Breast epithelium (tissue), 3 donors: ENCODE data around the gene SEMG2.

Experiments used
- CTCF ChIP-seq, 3 donors: fragments of 450-650 bp; IDR thresholded peaks; one replicate each; pipeline ENCODE4 v1.5.1; 2016 to 2017; ENCODE audit warnings: antibody characterized with exemption in 3 of 3, mild to moderate bottlenecking in 3 of 3, moderate library complexity in 3 of 3
- POLR2A ChIP-seq: fragments of 450-650 bp; IDR thresholded peaks from one replicate; pipeline ENCODE4 v1.6.1; 2016; ENCODE audit warnings: antibody characterized with exemption, mild to moderate bottlenecking, moderate library complexity
- POLR2AphosphoS5 ChIP-seq, 3 donors: sonication (generic); formaldehyde crosslinking; IDR thresholded peaks; one replicate each; pipeline ENCODE4 v1.6.1; 2017; ENCODE audit warnings: antibody characterized with exemption in 3 of 3

DNA sequence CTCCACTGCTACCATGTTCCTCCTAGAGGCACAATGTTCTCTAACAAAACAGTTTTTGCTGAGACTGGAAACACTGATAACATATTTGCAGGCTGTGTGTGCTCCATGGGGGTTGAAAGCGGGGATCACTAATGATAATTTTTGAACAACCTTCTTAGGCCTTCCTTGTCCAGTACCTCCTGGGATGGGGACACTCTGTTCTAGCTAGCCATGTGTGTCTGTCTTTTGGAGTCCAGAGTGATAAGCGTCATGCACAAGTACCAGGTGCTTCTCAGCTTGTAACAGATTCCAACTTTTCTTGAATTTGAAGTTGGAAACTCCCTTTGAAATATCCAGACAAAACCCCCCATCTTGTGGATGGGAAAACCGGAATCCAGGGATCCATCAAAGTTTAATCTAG lies 31.3 kb upstream of the SEMG2 start:
- no peak for TF ChIP-seq POLR2A
- TF ChIP-seq POLR2AphosphoS5 (IDR thresholded peaks at IDR 0.05), result no peak
- no peak for TF ChIP-seq CTCF (IDR thresholded peaks at IDR 0.05)
